ENCODE data around the gene DIAPH1.

DIAPH1 gene

GRCh38 chr5:141590127-141590526 is 28.7 kb downstream of the DIAPH1 start (continued):
- no peak for TF ChIP-seq ZNF311 (tag by site-specific recombination; IDR thresholded peaks at IDR 0.05; ENCODE audit: borderline replicate concordance)

- CTCF ChIA-PET = interaction anchor here (0.9 kb wide), 1 partner anchor 33 kb away, joined by 4 read pairs; the partner anchor contains the start of gene DIAPH1
- peaks cover 44 to 57% of the 10 kb centered on the region in 2 experiments for H3K36me3 ChIP-seq (ENCODE audit: control insufficient read depth in 2 of 2, insufficient read depth in 1 of 2, low read length in 2 of 2)
- TF ChIP-seq ZBTB17 (tag by site-specific recombination; IDR thresholded peaks at IDR 0.05) (no peak), ZNF549 (tag by site-specific recombination; IDR thresholded peaks at IDR 0.05) (no peak), ZNF23 (tag by site-specific recombination; IDR thresholded peaks at IDR 0.05; ENCODE audit: borderline replicate concordance) (no peak), ZNF837 (tag by site-specific recombination; IDR thresholded peaks at IDR 0.05) (no peak)
- POLR2A ChIA-PET = no interaction called here
- H3K4me1 ChIP-seq (ENCODE audit: control insufficient read depth, insufficient read depth, low read length) = no peaks in the 10 kb centered on the region
- no peaks in the 10 kb centered on the region for H3K9me3 ChIP-seq (ENCODE audit: control insufficient read depth, insufficient read depth, low read depth, low read length)
- no peak overlapping the region for H3K27ac ChIP-seq (ENCODE audit: extremely low read depth, low read depth, low read length)
- no peak overlapping the region for H3K4me3 ChIP-seq (ENCODE audit: low read depth, low read length)
Measured at GRCh38 chr5:141586246-141586645, 32.6 kb downstream of the DIAPH1 start.

GRCh38 chr5:141585594-141585993 is 33.2 kb downstream of the DIAPH1 start:
- Histone ChIP-seq H3K27ac (ENCODE audit: extremely low read depth, low read depth, low read length) (no peak overlapping the region), H3K36me3 (ENCODE audit: control insufficient read depth in 2 of 2, insufficient read depth in 1 of 2, low read length in 2 of 2) (peaks cover 44 to 64% of the 10 kb centered on the region in 2 experiments), H3K9me3 (ENCODE audit: control insufficient read depth, insufficient read depth, low read depth, low read length) (no peaks in the 10 kb centered on the region), H3K4me1 (ENCODE audit: control insufficient read depth, insufficient read depth, low read length) (no peaks in the 10 kb centered on the region), H3K4me3 (ENCODE audit: low read depth, low read length) (no peak overlapping the region)
- ChIA-PET CTCF (interaction anchor here (1.5 kb wide), 1 partner anchor 21 kb away, joined by 4 read pairs; no protein-coding TSS in a partner anchor), POLR2A (no interaction called here)
- TF ChIP-seq ZSCAN30 (tag by site-specific recombination; IDR thresholded peaks at IDR 0.05) (no peak), ZNF416 (tag by site-specific recombination; IDR thresholded peaks at IDR 0.05) (no peak), ZBTB20 (tag by site-specific recombination; IDR thresholded peaks at IDR 0.05) (no peak), ZNF391 (tag by site-specific recombination; IDR thresholded peaks at IDR 0.05; ENCODE audit: borderline replicate concordance, low read depth) (no peak), ZNF830 (tag by site-specific recombination; IDR thresholded peaks at IDR 0.05; ENCODE audit: low read depth) (no peak), ZNF585B (tag by site-specific recombination; IDR thresholded peaks at IDR 0.05) (no peak), ZNF341 (tag by site-specific recombination; IDR thresholded peaks at IDR 0.05; ENCODE audit: low read depth) (no peak), PATZ1 (tag by site-specific recombination; IDR thresholded peaks at IDR 0.05) (no peak), PRDM4 (tag by site-specific recombination; IDR thresholded peaks at IDR 0.05) (no peak), ZNF677 (tag by site-specific recombination; IDR thresholded peaks at IDR 0.05) (no peak), ZNF548 (tag by site-specific recombination; IDR thresholded peaks at IDR 0.05) (no peak)

- Histone ChIP-seq H3K36me3 (ENCODE audit: control insufficient read depth in 2 of 2, insufficient read depth in 1 of 2, low read length in 2 of 2) (peaks cover 49 to 86% of the 10 kb centered on the region in 2 experiments), H3K4me3 (ENCODE audit: low read depth, low read length) (no peak overlapping the region), H3K27ac (ENCODE audit: extremely low read depth, low read depth, low read length) (no peak overlapping the region), H3K4me1 (ENCODE audit: control insufficient read depth, insufficient read depth, low read length) (no peaks in the 10 kb centered on the region), H3K9me3 (ENCODE audit: control insufficient read depth, insufficient read depth, low read depth, low read length) (no peaks in the 10 kb centered on the region)
- POLR2A ChIA-PET = interaction anchor here (0.9 kb wide), 1 partner anchor 63 kb away, joined by 3 read pairs; the partner anchor contains the start of genes HDAC3 and RELL2
- CTCF ChIA-PET = interaction anchor here (2.8 kb wide), 1 partner anchor 10 kb away, joined by 19 read pairs; no protein-coding TSS in a partner anchor
- TF ChIP-seq ZNF830 (tag by site-specific recombination; IDR thresholded peaks at IDR 0.05; ENCODE audit: low read depth) (no peak), ZNF274 (IDR thresholded peaks at IDR 0.05; ENCODE audit: low read length) (no peak), ZNF274 (tag by site-specific recombination; IDR thresholded peaks at IDR 0.05; ENCODE audit: borderline replicate concordance) (no peak), ZNF501 (tag by site-specific recombination; IDR thresholded peaks at IDR 0.05) (no peak)
Measured at GRCh38 chr5:141574122-141574510, 44.7 kb downstream of the DIAPH1 start.
